ENCODE measurements around the gene LITAF. TPM values are rescaled to one million over a fixed set of nuclear protein-coding genes. Genes with fewer than 3 reads are reported as not detected.

LITAF gene
- total and polyA plus RNA-seq, 7 experiments from 2014 or later, result 126 to 563 (median 264) TPM

GRCh38 chr16:11553371-11553770 lies 33.3 kb downstream of the LITAF start:
- H3K9me3 ChIP-seq (ENCODE audit: control insufficient read depth in 2 of 3, low read length in 3 of 3), result no peaks in the 10 kb centered on the region
- POLR2A ChIA-PET, result interaction anchor here (0.6 to 1.8 kb wide), 4 partner anchors 16 to 111 kb away, joined by 3 to 5 read pairs (median 3); no protein-coding TSS in a partner anchor
- CTCF ChIA-PET, result interaction anchor here (1.2 to 3.0 kb wide), 2 partner anchors 33 to 87 kb away, joined by 5 to 7 read pairs; partner anchors contain the start of gene LITAF
- no peak for DNase-seq
- H3K36me3 ChIP-seq (ENCODE audit: control insufficient read depth in 2 of 3, insufficient read depth in 3 of 3, low read length in 3 of 3), result peaks cover 49 to 80% (median 61%) of the 10 kb centered on the region in 3 experiments
- Mint-ChIP-seq H3K27ac (peak overlapping the region in 7 of 9 donors; percentile 29 to 93 (median 81)), H3K9me3 (peaks cover 0 to 11% (median 1%) of the 10 kb centered on the region in 11 donors), H3K4me3 (peak overlapping the region in 1 of 10 donors; percentile 59), H3K36me3 (peaks cover 27 to 71% (median 63%) of the 10 kb centered on the region in 5 donors), H3K4me1 (peaks cover 26 to 57% (median 50%) of the 10 kb centered on the region in 7 donors), H3K27me3 (peaks cover 0 to 2% (median 0%) of the 10 kb centered on the region in 5 donors)
- intact Hi-C loops (cut with micrococcal nuclease), result no loop called here
- no peak overlapping the region for H3K4me3 ChIP-seq (ENCODE audit: low read length)
- no peak for ATAC-seq
- H3K4me1 ChIP-seq (ENCODE audit: control insufficient read depth in 2 of 2, insufficient read depth in 2 of 2, low read length in 2 of 2), result peaks cover 22 to 30% of the 10 kb centered on the region in 2 donors
- no peaks in the 10 kb centered on the region for H3K27me3 ChIP-seq (ENCODE audit: control insufficient read depth in 2 of 2, insufficient read depth in 2 of 2, low read length in 2 of 2)
- H3K27ac ChIP-seq (ENCODE audit: low read depth, low read length), result no peak overlapping the region

- peaks cover 0 to 11% (median 1%) of the 10 kb centered on the region in 11 donors for H3K9me3 Mint-ChIP-seq
- H3K4me3 Mint-ChIP-seq, result peak overlapping the region in 2 of 10 donors; percentile 4 to 66
- peaks cover 19 to 49% (median 40%) of the 10 kb centered on the region in 7 donors for H3K4me1 Mint-ChIP-seq
- ChIA-PET POLR2A (interaction anchor here (0.8 to 1.3 kb wide), 3 partner anchors 11 to 69 kb away, joined by 3 to 8 read pairs (median 3); no protein-coding TSS in a partner anchor), CTCF (no interaction called here)
- no peak for ATAC-seq
- Histone ChIP-seq H3K36me3 (ENCODE audit: control insufficient read depth in 2 of 3, insufficient read depth in 3 of 3, low read length in 3 of 3) (peaks cover 49 to 89% (median 70%) of the 10 kb centered on the region in 3 experiments), H3K27ac (ENCODE audit: low read depth, low read length) (no peak overlapping the region), H3K4me1 (ENCODE audit: control insufficient read depth in 2 of 2, insufficient read depth in 2 of 2, low read length in 2 of 2) (peaks cover 13 to 20% of the 10 kb centered on the region in 2 donors), H3K9me3 (ENCODE audit: control insufficient read depth in 2 of 3, low read length in 3 of 3) (no peaks in the 10 kb centered on the region), H3K4me3 (ENCODE audit: low read length) (no peak overlapping the region), H3K27me3 (ENCODE audit: control insufficient read depth in 2 of 2, insufficient read depth in 2 of 2, low read length in 2 of 2) (no peaks in the 10 kb centered on the region)
- intact Hi-C loops (cut with micrococcal nuclease), result no loop called here
- no peak for DNase-seq
- peaks cover 0 to 2% (median 0%) of the 10 kb centered on the region in 5 donors for H3K27me3 Mint-ChIP-seq
- peak overlapping the region in 8 of 9 donors; percentile 41 to 89 (median 70) for H3K27ac Mint-ChIP-seq
- H3K36me3 Mint-ChIP-seq, result peaks cover 31 to 73% (median 71%) of the 10 kb centered on the region in 5 donors
These were observed 34.3 kb downstream of the LITAF start for GRCh38 chr16:11552440-11552839.

GRCh38 chr16:11551842-11552241 lies 34.9 kb downstream of the LITAF start:
- POLR2A ChIA-PET, result interaction anchor here (0.6 to 1.5 kb wide), 6 partner anchors 12 to 70 kb away, joined by 3 to 8 read pairs (median 3); no protein-coding TSS in a partner anchor
- H3K4me1 Mint-ChIP-seq, result peaks cover 14 to 48% (median 34%) of the 10 kb centered on the region in 7 donors
- no peaks in the 10 kb centered on the region for H3K9me3 ChIP-seq (ENCODE audit: control insufficient read depth in 2 of 3, low read length in 3 of 3)
- no peak overlapping the region for H3K4me3 Mint-ChIP-seq
- H3K4me3 ChIP-seq (ENCODE audit: low read length), result no peak overlapping the region
- no peak for DNase-seq
- CTCF ChIA-PET, result interaction anchor here (0.5 to 1.4 kb wide), 4 partner anchors 9 to 112 kb away, joined by 3 read pairs; no protein-coding TSS in a partner anchor
- H3K4me1 ChIP-seq (ENCODE audit: control insufficient read depth in 2 of 2, insufficient read depth in 2 of 2, low read length in 2 of 2), result peaks cover 7 to 14% of the 10 kb centered on the region in 2 donors
- H3K36me3 ChIP-seq (ENCODE audit: control insufficient read depth in 2 of 3, insufficient read depth in 3 of 3, low read length in 3 of 3), result peaks cover 49 to 94% (median 73%) of the 10 kb centered on the region in 3 experiments
- H3K36me3 Mint-ChIP-seq, result peaks cover 31 to 75% (median 70%) of the 10 kb centered on the region in 5 donors
- H3K9me3 Mint-ChIP-seq, result peaks cover 0 to 11% (median 1%) of the 10 kb centered on the region in 11 donors
- no peak for ATAC-seq
- H3K27ac Mint-ChIP-seq, result peak overlapping the region in 5 of 9 donors; percentile 28 to 84 (median 44)
- no peaks in the 10 kb centered on the region for H3K27me3 ChIP-seq (ENCODE audit: control insufficient read depth in 2 of 2, insufficient read depth in 2 of 2, low read length in 2 of 2)
- intact Hi-C loops (cut with micrococcal nuclease), result no loop called here
- peaks cover 0 to under 1% (median 0%) of the 10 kb centered on the region in 5 donors for H3K27me3 Mint-ChIP-seq
- H3K27ac ChIP-seq (ENCODE audit: low read depth, low read length), result no peak overlapping the region

GRCh38 chr16:11550791-11551498 lies 35.8 kb downstream of the LITAF start:
- Mint-ChIP-seq H3K4me1 (peaks cover 5 to 39% (median 25%) of the 10 kb centered on the region in 7 donors), H3K27ac (peak overlapping the region in 8 of 9 donors; percentile 20 to 82 (median 64)), H3K27me3 (no peaks in the 10 kb centered on the region), H3K9me3 (peaks cover 0 to 4% (median 1%) of the 10 kb centered on the region in 11 donors), H3K4me3 (no peak overlapping the region), H3K36me3 (peaks cover 24 to 71% (median 61%) of the 10 kb centered on the region in 5 donors)
- CTCF ChIA-PET, result interaction anchor here (1.4 kb wide), 1 partner anchor 14 kb away, joined by 3 read pairs; no protein-coding TSS in a partner anchor
- Histone ChIP-seq H3K9me3 (ENCODE audit: control insufficient read depth in 2 of 3, low read length in 3 of 3) (no peaks in the 10 kb centered on the region), H3K4me1 (ENCODE audit: control insufficient read depth in 2 of 2, insufficient read depth in 2 of 2, low read length in 2 of 2) (peaks cover 0 to 5% of the 10 kb centered on the region in 2 donors), H3K27me3 (ENCODE audit: control insufficient read depth in 2 of 2, insufficient read depth in 2 of 2, low read length in 2 of 2) (no peaks in the 10 kb centered on the region), H3K4me3 (ENCODE audit: low read length) (no peak overlapping the region), H3K36me3 (ENCODE audit: control insufficient read depth in 2 of 3, insufficient read depth in 3 of 3, low read length in 3 of 3) (peaks cover 43 to 93% (median 69%) of the 10 kb centered on the region in 3 experiments), H3K27ac (ENCODE audit: low read depth, low read length) (peak overlapping the region; percentile 18)
- POLR2A ChIA-PET, result interaction anchor here (0.6 to 1.5 kb wide), 3 partner anchors 11 to 32 kb away, joined by 3 read pairs; no protein-coding TSS in a partner anchor
- DNase-seq, result no peak
- ATAC-seq, result no peak
- intact Hi-C loops (cut with micrococcal nuclease), result no loop called here

GRCh38 chr16:11547118-11547916 lies 39.4 kb downstream of the LITAF start:
- POLR2A ChIA-PET, result interaction anchor here (0.5 to 1.6 kb wide), 4 partner anchors 75 to 224 kb away, joined by 3 to 7 read pairs (median 5); no protein-coding TSS in a partner anchor
- H3K9me3 Mint-ChIP-seq, result peaks cover 0 to 4% (median 1%) of the 10 kb centered on the region in 11 donors
- Histone ChIP-seq H3K4me1 (ENCODE audit: control insufficient read depth in 2 of 2, insufficient read depth in 2 of 2, low read length in 2 of 2) (no peaks in the 10 kb centered on the region), H3K27me3 (ENCODE audit: control insufficient read depth in 2 of 2, insufficient read depth in 2 of 2, low read length in 2 of 2) (no peaks in the 10 kb centered on the region), H3K36me3 (ENCODE audit: control insufficient read depth in 2 of 3, insufficient read depth in 3 of 3, low read length in 3 of 3) (peaks cover 22 to 57% (median 46%) of the 10 kb centered on the region in 3 experiments), H3K9me3 (ENCODE audit: control insufficient read depth in 2 of 3, low read length in 3 of 3) (no peaks in the 10 kb centered on the region), H3K4me3 (ENCODE audit: low read length) (no peak overlapping the region), H3K27ac (ENCODE audit: low read depth, low read length) (no peak overlapping the region)
- H3K4me3 Mint-ChIP-seq, result no peak overlapping the region
- ATAC-seq (no peak), DNase-seq (no peak)
- H3K36me3 Mint-ChIP-seq, result peaks cover 19 to 54% (median 43%) of the 10 kb centered on the region in 5 donors
- CTCF ChIA-PET, result interaction anchor here (1.4 kb wide), 1 partner anchor 15 kb away, joined by 4 read pairs; no protein-coding TSS in a partner anchor
- peak overlapping the region in 8 of 9 donors; percentile 1 to 81 (median 62) for H3K27ac Mint-ChIP-seq
- intact Hi-C loops (cut with micrococcal nuclease), result loop anchor here in 1 of 2 donors (2.0 kb wide), 1 partner anchor 13 kb away; no protein-coding TSS in a partner anchor
- H3K4me1 Mint-ChIP-seq, result peaks cover 5 to 33% (median 12%) of the 10 kb centered on the region in 7 donors
- no peaks in the 10 kb centered on the region for H3K27me3 Mint-ChIP-seq
